ENCODE measurements around the gene NUFIP2. TPM values are rescaled to one million over a fixed set of nuclear protein-coding genes. Genes with fewer than 3 reads are reported as not detected.

NUFIP2 gene
- total and polyA plus RNA-seq, 2 donors (not counting 3 experiments of a cell fraction or from before 2014, with no cell fraction given) = 27.2 to 51.1 TPM

DNA sequence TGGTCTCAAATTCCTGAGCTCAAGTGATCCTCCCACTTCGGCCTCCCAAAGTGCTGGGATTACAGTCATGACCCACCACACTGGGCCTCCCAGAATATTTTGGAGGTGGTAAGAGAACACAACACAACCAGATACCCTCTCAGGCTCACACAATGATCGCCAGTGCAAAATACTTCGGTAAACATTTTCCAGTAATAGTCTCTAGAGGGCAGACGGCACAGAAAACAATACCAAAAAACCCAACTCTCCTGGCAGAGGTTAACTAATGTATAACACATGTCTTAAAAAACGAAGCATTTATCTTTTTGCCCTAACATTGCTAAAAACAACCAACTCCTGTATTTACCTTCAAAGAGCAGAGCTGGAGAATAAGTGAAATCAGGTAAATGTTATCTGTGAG, 10.5 kb downstream of the NUFIP2 start:
- CTCF ChIA-PET = interaction anchor here (3.9 kb wide), 1 partner anchor 8 kb away, joined by 44 read pairs; no protein-coding TSS in a partner anchor
- DNase-seq (ENCODE audit: low read depth, low spot score) (no peak), FAIRE-seq (no peak)
- no peak overlapping the region for H3K27ac ChIP-seq (ENCODE audit: insufficient read depth, low read depth, low read length)
- H4K20me1 ChIP-seq (replicated peaks; ENCODE audit: control insufficient read depth, extremely low read depth, insufficient read depth, low read length) = peaks cover 26% of the 10 kb centered on the region
- intact Hi-C loops (cut with micrococcal nuclease) (no loop called here), dilution Hi-C loops (cut with MboI; ENCODE audit: extremely low pct_ligation_motif_present, low sequenced_read_pairs) (no loop called here)
- peak overlapping the region; percentile 12 for H3K4me2 ChIP-seq (ENCODE audit: insufficient read depth, low read length)
- no peaks in the 10 kb centered on the region for H3K9me3 ChIP-seq (replicated peaks; ENCODE audit: control insufficient read depth, insufficient read depth, low read length)
- H3K4me3 ChIP-seq (replicated peaks in 1 of 3; ENCODE audit: insufficient read depth in 1 of 3, low read depth in 1 of 3, low read length in 3 of 3) = no peak overlapping the region
- H3K9me1 ChIP-seq (replicated peaks; ENCODE audit: control insufficient read depth, extremely low read depth, insufficient read depth, low read length) = no peaks in the 10 kb centered on the region
- no peak overlapping the region for H2AFZ ChIP-seq (ENCODE audit: low read depth, low read length)
- peaks cover 2% of the 10 kb centered on the region for H3K4me1 ChIP-seq (ENCODE audit: control insufficient read depth, extremely low read depth, insufficient read depth, low read length)
- POLR2A ChIA-PET = no interaction called here
- H3K9ac ChIP-seq (replicated peaks; ENCODE audit: extremely low read depth, insufficient read depth, low read length) = no peak overlapping the region
- BruUV-seq (replicated peaks) = no TSS peak
- peaks cover 98% of the 10 kb centered on the region for H3K79me2 ChIP-seq (ENCODE audit: control insufficient read depth, insufficient read depth, low read length)
- TF ChIP-seq POLR2AphosphoS5 (IDR thresholded peaks at IDR 0.05; ENCODE audit: insufficient read depth, low read depth, low read length) = no peak
- no peak for TF ChIP-seq MYC (IDR thresholded peaks at IDR 0.05; ENCODE audit: low read depth, low read length)
- no peak for TF ChIP-seq FOS (IDR thresholded peaks at IDR 0.05; ENCODE audit: borderline replicate concordance, insufficient read depth, low read length)
- TF ChIP-seq, protein P1, sequence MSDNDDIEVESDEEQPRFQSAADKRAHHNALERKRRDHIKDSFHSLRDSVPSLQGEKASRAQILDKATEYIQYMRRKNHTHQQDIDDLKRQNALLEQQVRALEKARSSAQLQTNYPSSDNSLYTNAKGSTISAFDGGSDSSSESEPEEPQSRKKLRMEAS (IDR thresholded peaks at IDR 0.05; ENCODE audit: insufficient read depth, insufficient read length) = no peak
- no peak for TF ChIP-seq GATA2 (IDR thresholded peaks at IDR 0.05; ENCODE audit: insufficient read depth, insufficient read length, low read depth, low read length)
- TF ChIP-seq, protein P2, sequence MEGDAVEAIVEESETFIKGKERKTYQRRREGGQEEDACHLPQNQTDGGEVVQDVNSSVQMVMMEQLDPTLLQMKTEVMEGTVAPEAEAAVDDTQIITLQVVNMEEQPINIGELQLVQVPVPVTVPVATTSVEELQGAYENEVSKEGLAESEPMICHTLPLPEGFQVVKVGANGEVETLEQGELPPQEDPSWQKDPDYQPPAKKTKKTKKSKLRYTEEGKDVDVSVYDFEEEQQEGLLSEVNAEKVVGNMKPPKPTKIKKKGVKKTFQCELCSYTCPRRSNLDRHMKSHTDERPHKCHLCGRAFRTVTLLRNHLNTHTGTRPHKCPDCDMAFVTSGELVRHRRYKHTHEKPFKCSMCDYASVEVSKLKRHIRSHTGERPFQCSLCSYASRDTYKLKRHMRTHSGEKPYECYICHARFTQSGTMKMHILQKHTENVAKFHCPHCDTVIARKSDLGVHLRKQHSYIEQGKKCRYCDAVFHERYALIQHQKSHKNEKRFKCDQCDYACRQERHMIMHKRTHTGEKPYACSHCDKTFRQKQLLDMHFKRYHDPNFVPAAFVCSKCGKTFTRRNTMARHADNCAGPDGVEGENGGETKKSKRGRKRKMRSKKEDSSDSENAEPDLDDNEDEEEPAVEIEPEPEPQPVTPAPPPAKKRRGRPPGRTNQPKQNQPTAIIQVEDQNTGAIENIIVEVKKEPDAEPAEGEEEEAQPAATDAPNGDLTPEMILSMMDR (IDR thresholded peaks at IDR 0.05; ENCODE audit: extremely low read depth in 1 of 2, insufficient read depth in 1 of 2, low read depth in 1 of 2, low read length in 2 of 2) = no peak
- no peak for TF ChIP-seq EZH2 (IDR thresholded peaks at IDR 0.05; ENCODE audit: borderline replicate concordance, low read depth, low read length, severe bottlenecking)
- TF ChIP-seq POLR2A (IDR thresholded peaks at IDR 0.05; ENCODE audit: low read depth, low read length) = no peak
- TF ChIP-seq JUN (IDR thresholded peaks at IDR 0.05; ENCODE audit: borderline replicate concordance, insufficient read depth, insufficient read length, low read depth) = no peak
- peaks cover 32 to 44% of the 10 kb centered on the region in 2 experiments for H3K36me3 ChIP-seq (ENCODE audit: control insufficient read depth in 2 of 2, extremely low read depth in 1 of 2, insufficient read depth in 2 of 2, low read length in 2 of 2)
- H3K27me3 ChIP-seq (ENCODE audit: control insufficient read depth in 2 of 2, insufficient read depth in 2 of 2, low read length in 2 of 2) = no peaks in the 10 kb centered on the region
